NCI-H1105 treated with DMSO at 0.1 percent for 48 hours (cell line): ENCODE results near the gene HILPDA.

Experiments used
- DNase-seq: peaks from one replicate; lab custom pipeline; 2025; lab: John Stamatoyannopoulos, UW

HILPDA gene

GRCh38 chr7:128455543-128456254 lies at the start of gene HILPDA:
TSS of gene HILPDA (plus strand) at chr7:128455878. CDS start at chr7:128457269, 1,391 bp downstream.
- DNase-seq = peak; percentile 90

- DNase-seq = no peak
These were observed 49.1 kb upstream of the HILPDA start for GRCh38 chr7:128406314-128407232.

GRCh38 chr7:128407233-128407589 lies 48.5 kb upstream of the HILPDA start:
- DNase-seq = no peak

- no peak for DNase-seq
These were observed 47.6 kb upstream of the HILPDA start for GRCh38 chr7:128407751-128408708.

- no peak for DNase-seq
These were observed 46.7 kb upstream of the HILPDA start for GRCh38 chr7:128408709-128409595.

GRCh38 chr7:128409596-128410450 lies 45.9 kb upstream of the HILPDA start, which contains the start of gene IMPDH1:
TSS of gene IMPDH1 (minus strand) at chr7:128409982. CDS start at chr7:128409901, 81 bp downstream.
- DNase-seq = peak; percentile 69

- DNase-seq = no peak
These were observed 45.3 kb upstream of the HILPDA start for GRCh38 chr7:128410451-128410753.

- DNase-seq = no peak
These were observed 40.4 kb upstream of the HILPDA start for GRCh38 chr7:128415217-128415785.

GRCh38 chr7:128417071-128417470 lies 38.6 kb upstream of the HILPDA start:
- DNase-seq = no peak

GRCh38 chr7:128419257-128419656 lies 36.4 kb upstream of the HILPDA start:
- no peak for DNase-seq

GRCh38 chr7:128420773-128421172 lies 34.9 kb upstream of the HILPDA start:
- no peak for DNase-seq

- DNase-seq = no peak
These were observed 34.3 kb upstream of the HILPDA start for GRCh38 chr7:128421384-128421783.

GRCh38 chr7:128422037-128422436 lies 33.6 kb upstream of the HILPDA start:
- no peak for DNase-seq

- no peak for DNase-seq
These were observed 32.8 kb upstream of the HILPDA start for GRCh38 chr7:128422842-128423241.

GRCh38 chr7:128424686-128425275 lies 30.9 kb upstream of the HILPDA start:
- no peak for DNase-seq

GRCh38 chr7:128425850-128426249 lies 29.8 kb upstream of the HILPDA start:
- DNase-seq = peak; percentile 20

- peak; percentile 63 for DNase-seq
These were observed 28.3 kb upstream of the HILPDA start for GRCh38 chr7:128427289-128427891.

GRCh38 chr7:128430207-128430606 lies 25.5 kb upstream of the HILPDA start:
- DNase-seq = no peak

- no peak for DNase-seq
These were observed 24.5 kb upstream of the HILPDA start for GRCh38 chr7:128431221-128431620.
